ENCODE measurements around the gene LPIN1.

LPIN1 gene

DNA sequence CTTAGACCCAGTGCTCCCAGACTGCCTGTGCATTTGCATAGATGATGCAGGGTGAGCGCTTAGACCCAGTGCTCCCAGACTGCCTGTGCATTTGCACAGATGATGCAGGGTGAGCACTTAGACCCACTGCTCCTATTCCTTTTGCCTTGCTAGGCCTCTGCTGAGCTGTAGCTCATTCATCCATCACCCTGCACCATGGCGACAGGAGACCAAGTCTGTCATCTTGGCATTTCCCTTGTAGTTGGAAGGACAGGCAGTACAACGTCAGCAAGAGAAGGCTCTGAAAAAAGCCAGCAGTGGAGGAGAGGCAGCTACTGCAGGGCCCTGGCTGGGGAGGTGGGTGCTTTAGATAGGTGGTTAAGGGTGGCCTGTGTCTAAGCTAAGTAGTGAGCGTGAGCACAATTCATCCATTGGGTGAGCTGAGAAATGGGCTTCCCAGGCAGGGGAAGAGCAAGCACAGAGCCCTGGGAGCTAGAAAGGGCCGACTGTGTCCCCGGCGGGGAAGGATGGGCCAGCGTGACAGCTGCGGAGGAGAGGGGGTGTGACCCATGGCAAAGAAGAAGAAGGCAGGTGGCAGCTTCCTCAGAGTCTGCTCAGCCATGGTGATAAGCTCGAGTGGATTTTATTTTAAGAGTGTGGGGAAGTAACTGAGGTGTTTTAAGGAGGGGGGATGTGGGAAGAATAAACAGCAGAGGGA is 108.8 kb downstream of the LPIN1 start:
- TF ChIP-seq, protein P1, sequence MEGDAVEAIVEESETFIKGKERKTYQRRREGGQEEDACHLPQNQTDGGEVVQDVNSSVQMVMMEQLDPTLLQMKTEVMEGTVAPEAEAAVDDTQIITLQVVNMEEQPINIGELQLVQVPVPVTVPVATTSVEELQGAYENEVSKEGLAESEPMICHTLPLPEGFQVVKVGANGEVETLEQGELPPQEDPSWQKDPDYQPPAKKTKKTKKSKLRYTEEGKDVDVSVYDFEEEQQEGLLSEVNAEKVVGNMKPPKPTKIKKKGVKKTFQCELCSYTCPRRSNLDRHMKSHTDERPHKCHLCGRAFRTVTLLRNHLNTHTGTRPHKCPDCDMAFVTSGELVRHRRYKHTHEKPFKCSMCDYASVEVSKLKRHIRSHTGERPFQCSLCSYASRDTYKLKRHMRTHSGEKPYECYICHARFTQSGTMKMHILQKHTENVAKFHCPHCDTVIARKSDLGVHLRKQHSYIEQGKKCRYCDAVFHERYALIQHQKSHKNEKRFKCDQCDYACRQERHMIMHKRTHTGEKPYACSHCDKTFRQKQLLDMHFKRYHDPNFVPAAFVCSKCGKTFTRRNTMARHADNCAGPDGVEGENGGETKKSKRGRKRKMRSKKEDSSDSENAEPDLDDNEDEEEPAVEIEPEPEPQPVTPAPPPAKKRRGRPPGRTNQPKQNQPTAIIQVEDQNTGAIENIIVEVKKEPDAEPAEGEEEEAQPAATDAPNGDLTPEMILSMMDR (IDR thresholded peaks at IDR 0.05): no peak

DNA sequence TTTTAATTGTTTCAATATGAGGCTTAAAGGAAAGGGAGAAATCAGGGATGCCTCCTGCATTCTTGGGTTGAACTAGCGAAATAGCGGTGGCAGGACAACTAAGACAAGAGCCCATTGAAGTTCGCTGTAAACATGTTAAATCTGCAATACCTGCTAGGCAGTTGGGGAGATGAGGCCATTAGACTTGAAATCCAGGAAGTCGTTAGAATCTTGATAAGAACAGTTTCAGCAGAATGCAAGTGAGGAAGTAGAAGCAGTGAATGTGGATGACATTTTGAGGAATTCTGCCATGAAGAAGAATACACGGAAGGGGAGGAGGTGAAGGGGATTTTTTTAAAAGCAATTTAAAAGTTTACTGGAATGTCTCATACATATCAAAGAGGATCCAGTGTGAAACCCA is 109.7 kb downstream of the LPIN1 start:
- TF ChIP-seq, protein P1 (IDR thresholded peaks at IDR 0.05): no peak

DNA sequence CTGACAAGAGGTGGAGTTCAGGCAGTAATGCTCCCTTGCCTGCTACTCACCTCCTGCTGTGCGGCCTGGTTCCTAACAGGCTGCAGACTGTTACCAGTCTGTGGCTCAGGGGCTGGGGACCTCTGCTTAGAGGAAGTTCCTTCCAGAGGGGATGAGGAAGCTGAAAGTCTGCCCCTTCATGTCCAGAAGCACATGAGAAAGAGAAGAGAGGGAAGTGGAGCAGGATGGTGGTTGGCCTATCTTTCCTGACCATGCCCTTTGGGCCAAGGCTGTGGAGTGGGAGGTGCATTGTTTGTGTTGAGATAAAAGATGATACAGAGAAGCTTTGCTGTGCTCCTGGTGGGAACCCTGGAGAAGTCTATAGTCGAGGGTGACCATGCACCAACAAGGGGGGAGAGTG is 112.5 kb downstream of the LPIN1 start:
- TF ChIP-seq, protein P1 (IDR thresholded peaks at IDR 0.05): no peak

DNA sequence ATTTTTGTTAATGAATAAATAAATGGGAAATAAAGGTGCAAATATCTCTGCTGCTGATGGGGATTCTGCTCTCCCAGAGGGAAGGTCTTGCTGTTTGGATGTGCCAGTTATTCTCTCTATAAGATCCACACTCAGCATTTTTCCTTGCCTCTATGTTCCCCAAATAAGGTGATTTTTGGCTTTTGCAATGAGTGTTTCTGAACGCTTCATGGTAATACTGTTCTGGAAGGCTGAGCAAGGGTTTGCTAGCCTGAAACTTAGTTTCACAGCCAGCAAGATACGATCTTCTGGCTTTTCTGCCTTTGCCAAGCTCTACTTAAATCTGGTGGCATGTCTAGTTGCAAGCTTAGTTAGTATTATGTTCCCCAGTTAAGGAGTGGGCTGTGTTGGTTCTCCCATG is 114.6 kb downstream of the LPIN1 start:
- TF ChIP-seq, protein P1 (IDR thresholded peaks at IDR 0.05): no peak

- TF ChIP-seq, protein P1 (IDR thresholded peaks at IDR 0.05): no peak
Measured at GRCh38 chr2:11862049-11862448, 115.6 kb downstream of the LPIN1 start.

- TF ChIP-seq, protein P1 (IDR thresholded peaks at IDR 0.05): no peak
Measured at GRCh38 chr2:11863103-11863502, 116.7 kb downstream of the LPIN1 start.

GRCh38 chr2:11863513-11864328 is 117.3 kb downstream of the LPIN1 start:
- TF ChIP-seq, protein P1 (IDR thresholded peaks at IDR 0.05): peak; percentile 82
